ENCODE measurements around the gene SULT1C3.
"Not testable (repeated sequence)": the region's sequence is repeated elsewhere in the genome, so short reads cannot be mapped to it uniquely, and the experiment has no call there.

The SULT1C3 gene

GRCh38 chr2:108280466-108280865 lies 40.7 kb downstream of the SULT1C3 start:
- Histone ChIP-seq H3K4me3 (IDR thresholded peaks at IDR 0.05; ENCODE audit: insufficient read depth, low read depth, low read length) (no peak overlapping the region), H3K36me3 (ENCODE audit: insufficient read depth) (no peaks in the 10 kb centered on the region), H3K27ac (no peak overlapping the region), H3K79me2 (ENCODE audit: insufficient read depth, low read depth) (no peaks in the 10 kb centered on the region), H4K20me1 (ENCODE audit: insufficient read depth) (no peaks in the 10 kb centered on the region), H3K4me1 (ENCODE audit: low read depth, poor library complexity, severe bottlenecking) (no peaks in the 10 kb centered on the region), H3K4me2 (no peak overlapping the region), H3K9ac (no peak overlapping the region), H3K27me3 (ENCODE audit: insufficient read depth, low read depth) (no peaks in the 10 kb centered on the region), H2AFZ (ENCODE audit: low read depth) (no peak overlapping the region)
- TF ChIP-seq, protein P1, sequence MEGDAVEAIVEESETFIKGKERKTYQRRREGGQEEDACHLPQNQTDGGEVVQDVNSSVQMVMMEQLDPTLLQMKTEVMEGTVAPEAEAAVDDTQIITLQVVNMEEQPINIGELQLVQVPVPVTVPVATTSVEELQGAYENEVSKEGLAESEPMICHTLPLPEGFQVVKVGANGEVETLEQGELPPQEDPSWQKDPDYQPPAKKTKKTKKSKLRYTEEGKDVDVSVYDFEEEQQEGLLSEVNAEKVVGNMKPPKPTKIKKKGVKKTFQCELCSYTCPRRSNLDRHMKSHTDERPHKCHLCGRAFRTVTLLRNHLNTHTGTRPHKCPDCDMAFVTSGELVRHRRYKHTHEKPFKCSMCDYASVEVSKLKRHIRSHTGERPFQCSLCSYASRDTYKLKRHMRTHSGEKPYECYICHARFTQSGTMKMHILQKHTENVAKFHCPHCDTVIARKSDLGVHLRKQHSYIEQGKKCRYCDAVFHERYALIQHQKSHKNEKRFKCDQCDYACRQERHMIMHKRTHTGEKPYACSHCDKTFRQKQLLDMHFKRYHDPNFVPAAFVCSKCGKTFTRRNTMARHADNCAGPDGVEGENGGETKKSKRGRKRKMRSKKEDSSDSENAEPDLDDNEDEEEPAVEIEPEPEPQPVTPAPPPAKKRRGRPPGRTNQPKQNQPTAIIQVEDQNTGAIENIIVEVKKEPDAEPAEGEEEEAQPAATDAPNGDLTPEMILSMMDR (conservative IDR thresholded peaks at IDR 0.05; ENCODE audit: low read depth, low read length): no peak

GRCh38 chr2:108284566-108284965 lies 44.8 kb downstream of the SULT1C3 start:
- not testable (repeated sequence) for H3K36me3 ChIP-seq (ENCODE audit: insufficient read depth); H4K20me1 ChIP-seq (ENCODE audit: insufficient read depth); H3K4me3 ChIP-seq (IDR thresholded peaks at IDR 0.05; ENCODE audit: insufficient read depth, low read depth, low read length); H2AFZ ChIP-seq (ENCODE audit: low read depth); H3K9ac ChIP-seq; H3K27me3 ChIP-seq (ENCODE audit: insufficient read depth, low read depth); H3K27ac ChIP-seq; H3K79me2 ChIP-seq (ENCODE audit: insufficient read depth, low read depth); H3K4me1 ChIP-seq (ENCODE audit: low read depth, poor library complexity, severe bottlenecking); H3K4me2 ChIP-seq

DNA sequence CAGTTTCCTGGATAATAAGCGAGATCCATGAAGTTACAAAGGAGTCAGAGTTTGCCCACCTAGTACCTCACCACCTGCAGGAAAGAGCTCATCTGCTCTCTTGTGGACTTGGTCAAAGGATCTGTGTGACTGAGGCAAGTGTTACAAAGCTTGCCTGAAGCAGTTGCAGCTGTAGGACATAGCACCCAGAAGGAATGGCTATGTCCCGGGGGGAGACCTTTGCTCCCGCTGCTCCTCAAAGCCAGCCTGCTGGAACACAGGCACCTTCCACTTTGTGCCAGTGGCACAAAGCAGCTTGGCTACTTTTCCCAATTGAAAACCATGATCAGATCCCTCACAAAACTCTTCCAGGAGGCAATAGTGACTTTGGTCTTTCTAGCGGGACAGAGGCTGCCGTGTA lies 45.8 kb downstream of the SULT1C3 start:
- no peaks in the 10 kb centered on the region for H3K27me3 ChIP-seq (ENCODE audit: insufficient read depth, low read depth)
- no peaks in the 10 kb centered on the region for H3K36me3 ChIP-seq (ENCODE audit: insufficient read depth)
- H3K9ac ChIP-seq: no peak overlapping the region
- H4K20me1 ChIP-seq (ENCODE audit: insufficient read depth): no peaks in the 10 kb centered on the region
- H3K27ac ChIP-seq: no peak overlapping the region
- no peaks in the 10 kb centered on the region for H3K79me2 ChIP-seq (ENCODE audit: insufficient read depth, low read depth)
- H2AFZ ChIP-seq (ENCODE audit: low read depth): no peak overlapping the region
- H3K4me1 ChIP-seq (ENCODE audit: low read depth, poor library complexity, severe bottlenecking): no peaks in the 10 kb centered on the region
- TF ChIP-seq, protein P1 (conservative IDR thresholded peaks at IDR 0.05; ENCODE audit: low read depth, low read length): no peak
- no peak overlapping the region for H3K4me2 ChIP-seq
- H3K4me3 ChIP-seq (IDR thresholded peaks at IDR 0.05; ENCODE audit: insufficient read depth, low read depth, low read length): no peak overlapping the region

- no peaks in the 10 kb centered on the region for H3K27me3 ChIP-seq (ENCODE audit: insufficient read depth, low read depth)
- H3K4me1 ChIP-seq (ENCODE audit: low read depth, poor library complexity, severe bottlenecking): no peaks in the 10 kb centered on the region
- H2AFZ ChIP-seq (ENCODE audit: low read depth): no peak overlapping the region
- TF ChIP-seq, protein P1 (conservative IDR thresholded peaks at IDR 0.05; ENCODE audit: low read depth, low read length): no peak
- H3K36me3 ChIP-seq (ENCODE audit: insufficient read depth): no peaks in the 10 kb centered on the region
- H3K79me2 ChIP-seq (ENCODE audit: insufficient read depth, low read depth): no peaks in the 10 kb centered on the region
- no peak overlapping the region for H3K9ac ChIP-seq
- H3K27ac ChIP-seq: no peak overlapping the region
- no peaks in the 10 kb centered on the region for H4K20me1 ChIP-seq (ENCODE audit: insufficient read depth)
- no peak overlapping the region for H3K4me2 ChIP-seq
- H3K4me3 ChIP-seq (IDR thresholded peaks at IDR 0.05; ENCODE audit: insufficient read depth, low read depth, low read length): no peak overlapping the region
These were observed 47.4 kb downstream of the SULT1C3 start for GRCh38 chr2:108287169-108287568.

DNA sequence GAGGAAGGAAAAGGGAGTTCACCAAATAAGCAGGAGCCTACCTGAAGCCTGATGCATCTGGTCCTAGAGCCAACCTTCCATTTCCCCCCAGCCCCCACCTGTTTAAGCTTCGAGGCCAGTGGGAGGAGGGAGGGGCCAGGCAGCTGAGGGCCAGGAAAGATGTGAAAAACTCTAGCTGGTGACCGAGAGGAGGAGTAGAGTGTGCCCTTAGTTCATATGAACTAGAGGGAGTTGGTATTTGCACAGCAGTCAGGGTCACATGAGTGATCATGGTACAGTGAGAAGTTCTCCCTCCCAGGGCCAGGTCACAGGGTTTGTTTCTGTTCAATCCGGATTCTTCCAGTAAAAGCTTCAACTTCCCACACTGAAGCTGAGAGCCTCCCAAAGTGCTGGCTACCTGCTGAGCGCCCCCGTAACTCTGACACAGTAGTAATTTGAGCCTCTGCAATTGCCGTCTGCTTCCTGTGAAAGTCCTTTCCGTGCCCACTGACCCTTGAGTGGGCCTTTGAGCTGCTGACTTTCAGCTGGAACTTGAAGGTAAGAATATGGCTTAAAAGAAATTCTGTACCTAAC lies 48.9 kb downstream of the SULT1C3 start, which contains the start of gene SULT1C2:
Gene SULT1C2, plus strand, starts transcription at position 362 of the 573 bp plus-strand sequence. CDS start 4,773 bp downstream, outside the sequence.
- TF ChIP-seq, protein P1 (conservative IDR thresholded peaks at IDR 0.05; ENCODE audit: low read depth, low read length): no peak
- H3K36me3 ChIP-seq (ENCODE audit: insufficient read depth): no peaks in the 10 kb centered on the region
- no peak within 1 kb of the TSS for H3K27ac ChIP-seq
- H4K20me1 ChIP-seq (ENCODE audit: insufficient read depth): no peaks in the 10 kb centered on the region
- H3K79me2 ChIP-seq (ENCODE audit: insufficient read depth, low read depth): no peaks in the 10 kb centered on the region
- no peak within 1 kb of the TSS for H3K4me3 ChIP-seq (IDR thresholded peaks at IDR 0.05; ENCODE audit: insufficient read depth, low read depth, low read length)
- H3K27me3 ChIP-seq (ENCODE audit: insufficient read depth, low read depth): no peaks in the 10 kb centered on the region
- no peaks in the 10 kb centered on the region for H3K4me1 ChIP-seq (ENCODE audit: low read depth, poor library complexity, severe bottlenecking)
- H3K4me2 ChIP-seq: no peak within 1 kb of the TSS
- no peak within 1 kb of the TSS for H2AFZ ChIP-seq (ENCODE audit: low read depth)
- no peak within 1 kb of the TSS for H3K9ac ChIP-seq

Measured in KMS-11 (cell line).